ENCODE results near the gene PIP5KL1. TPM values are rescaled to one million over a fixed set of nuclear protein-coding genes. Genes with fewer than 3 reads are reported as not detected.

The PIP5KL1 gene
- total RNA-seq, 4 donors from 2014 or later, result 4.6 TPM; not detected in 3

GRCh38 chr9:127918183-127919107, 12.1 kb downstream of the PIP5KL1 start:
- H3K27me3 ChIP-seq, result peaks cover 15% of the 10 kb centered on the region
- H3K4me1 ChIP-seq, result peaks cover 20 to 62% (median 52%) of the 10 kb centered on the region in 4 donors
- H3K4me3 ChIP-seq, result no peak overlapping the region
- intact Hi-C loops (cut with DNase I; ENCODE audit: low total_unique reads) (loop anchor here (2.0 kb wide), 1 partner anchor 328 kb away; no protein-coding TSS in a partner anchor), in situ Hi-C loops (cut with MboI; ENCODE audit: low pct_ligation_motif_present in 1 of 4, low pct_unique_long_range_greater_than_20kb in 1 of 4, low sequenced_read_pairs in 3 of 4) (loop anchor here in 3 of 4 donors (25.0 kb wide), 2 partner anchors 131 to 331 kb away; partner anchors contain the start of genes CDK9 (in 1 of the 3) and SH2D3C (in 1 of the 3))
- peak overlapping the region; percentile 47 to 84 (median 64) for H3K27ac ChIP-seq
- H3K36me3 ChIP-seq, result no peaks in the 10 kb centered on the region
- DNase-seq, result peak; percentile 28
- H3K9me3 ChIP-seq, result no peaks in the 10 kb centered on the region
- TF ChIP-seq, protein P1, sequence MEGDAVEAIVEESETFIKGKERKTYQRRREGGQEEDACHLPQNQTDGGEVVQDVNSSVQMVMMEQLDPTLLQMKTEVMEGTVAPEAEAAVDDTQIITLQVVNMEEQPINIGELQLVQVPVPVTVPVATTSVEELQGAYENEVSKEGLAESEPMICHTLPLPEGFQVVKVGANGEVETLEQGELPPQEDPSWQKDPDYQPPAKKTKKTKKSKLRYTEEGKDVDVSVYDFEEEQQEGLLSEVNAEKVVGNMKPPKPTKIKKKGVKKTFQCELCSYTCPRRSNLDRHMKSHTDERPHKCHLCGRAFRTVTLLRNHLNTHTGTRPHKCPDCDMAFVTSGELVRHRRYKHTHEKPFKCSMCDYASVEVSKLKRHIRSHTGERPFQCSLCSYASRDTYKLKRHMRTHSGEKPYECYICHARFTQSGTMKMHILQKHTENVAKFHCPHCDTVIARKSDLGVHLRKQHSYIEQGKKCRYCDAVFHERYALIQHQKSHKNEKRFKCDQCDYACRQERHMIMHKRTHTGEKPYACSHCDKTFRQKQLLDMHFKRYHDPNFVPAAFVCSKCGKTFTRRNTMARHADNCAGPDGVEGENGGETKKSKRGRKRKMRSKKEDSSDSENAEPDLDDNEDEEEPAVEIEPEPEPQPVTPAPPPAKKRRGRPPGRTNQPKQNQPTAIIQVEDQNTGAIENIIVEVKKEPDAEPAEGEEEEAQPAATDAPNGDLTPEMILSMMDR (IDR thresholded peaks at IDR 0.05), result no peak
- TF ChIP-seq EP300 (IDR thresholded peaks at IDR 0.05; ENCODE audit: low read depth), result no peak
- no peak for TF ChIP-seq POLR2AphosphoS5 (IDR thresholded peaks at IDR 0.05)
- TF ChIP-seq POLR2A (IDR thresholded peaks at IDR 0.05), result no peak
- 87 to 100% methylated on average over 1 to 8 of the region's 8 CpGs for WGBS, 2 donors (ENCODE audit: low coverage in 1 of 2)

DNA sequence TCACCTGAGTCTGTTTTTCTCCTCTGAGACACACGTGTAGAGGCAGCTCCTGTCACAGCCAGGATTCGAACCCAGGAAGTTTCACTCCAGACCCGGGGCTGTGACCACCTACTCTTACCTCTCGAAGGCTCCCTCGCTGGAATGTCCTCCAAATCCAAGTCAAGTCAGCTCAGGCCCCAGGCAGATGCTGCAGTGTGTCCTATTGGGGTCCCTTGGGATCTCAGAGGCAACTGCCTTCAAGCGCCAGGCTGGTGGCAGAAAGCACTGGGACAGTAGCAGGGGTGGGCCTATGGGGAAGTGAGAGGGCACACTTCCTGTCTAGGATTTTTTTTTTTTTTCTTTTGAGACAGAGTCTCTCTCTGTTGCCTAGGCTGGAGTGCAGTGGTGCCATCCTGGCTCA, 13.0 kb downstream of the PIP5KL1 start:
- in situ Hi-C loops (cut with MboI; ENCODE audit: low pct_ligation_motif_present in 1 of 4, low pct_unique_long_range_greater_than_20kb in 1 of 4, low sequenced_read_pairs in 3 of 4) (loop anchor here in 3 of 4 donors (25.0 kb wide), 2 partner anchors 130 to 330 kb away; partner anchors contain the start of genes CDK9 (in 1 of the 3) and SH2D3C (in 1 of the 3)), intact Hi-C loops (cut with DNase I; ENCODE audit: low total_unique reads) (loop anchor here (2.0 kb wide), 1 partner anchor 327 kb away; no protein-coding TSS in a partner anchor)
- H3K27me3 ChIP-seq, result peaks cover 7% of the 10 kb centered on the region
- peak overlapping the region; percentile 47 to 84 (median 64) for H3K27ac ChIP-seq
- WGBS, 2 donors (ENCODE audit: low coverage in 1 of 2), result 49% methylated on average over 6 of the region's 6 CpGs; no CpG with 5 or more reads in 1 of the 2 donors
- TF ChIP-seq POLR2AphosphoS5 (IDR thresholded peaks at IDR 0.05) (no peak), POLR2A (IDR thresholded peaks at IDR 0.05) (no peak), EP300 (IDR thresholded peaks at IDR 0.05; ENCODE audit: low read depth) (no peak)
- TF ChIP-seq, protein P1 (IDR thresholded peaks at IDR 0.05), result no peak
- DNase-seq, result peak; percentile 40
- peaks cover 20 to 68% (median 57%) of the 10 kb centered on the region in 4 donors for H3K4me1 ChIP-seq
- H3K9me3 ChIP-seq, result no peaks in the 10 kb centered on the region
- H3K4me3 ChIP-seq, result no peak overlapping the region
- H3K36me3 ChIP-seq, result no peaks in the 10 kb centered on the region

- Histone ChIP-seq H3K27ac (peak within 1 kb of the TSS; percentile 58 to 84 (median 71)), H3K36me3 (no peaks in the 10 kb centered on the region), H3K4me3 (peak within 1 kb of the TSS; percentile 42 to 54 (median 53)), H3K4me1 (peaks cover 27 to 72% (median 62%) of the 10 kb centered on the region in 4 donors), H3K27me3 (peaks cover 3% of the 10 kb centered on the region), H3K9me3 (no peaks in the 10 kb centered on the region)
- TF ChIP-seq POLR2AphosphoS5 (IDR thresholded peaks at IDR 0.05) (peak in 2 of 3 donors; percentile 55 to 59), POLR2A (IDR thresholded peaks at IDR 0.05) (peak; percentile 28), EP300 (IDR thresholded peaks at IDR 0.05; ENCODE audit: low read depth) (no peak)
- TF ChIP-seq, protein P1 (IDR thresholded peaks at IDR 0.05), result no peak
- in situ Hi-C loops (cut with MboI; ENCODE audit: low pct_ligation_motif_present in 1 of 4, low pct_unique_long_range_greater_than_20kb in 1 of 4, low sequenced_read_pairs in 3 of 4) (loop anchor here in 3 of 4 donors (25.0 kb wide), 2 partner anchors 130 to 330 kb away; partner anchors contain the start of genes CDK9 (in 1 of the 3) and SH2D3C (in 1 of the 3)), intact Hi-C loops (cut with DNase I; ENCODE audit: low total_unique reads) (no loop called here)
- peak; percentile 96 for DNase-seq
- 2 to 20% methylated on average over 1 to 47 of the region's 71 CpGs for WGBS, 2 donors (ENCODE audit: low coverage in 1 of 2)
These were observed 13.6 kb downstream of the PIP5KL1 start, which contains the start of gene ST6GALNAC4 for GRCh38 chr9:127916720-127917581. Gene ST6GALNAC4 (minus strand): TSS chr9:127917041. CDS start chr9:127916419, 622 bp downstream.
